ENCODE measurements around the gene TMPRSS2.

GRCh38 chr21:41465176-41465781 lies 42.7 kb downstream of the TMPRSS2 start:
- TF ChIP-seq POLR2AphosphoS5 (IDR thresholded peaks at IDR 0.05) (no peak), CTCF (IDR thresholded peaks at IDR 0.05) (no peak)

Measured in gastroesophageal sphincter (tissue), 3 donors.